GM04503 (cell line): ENCODE data around the gene CDC14C.
"Not testable (repeated sequence)": the region's sequence is repeated elsewhere in the genome, so short reads cannot be mapped to it uniquely, and the experiment has no call there.

Experiments used
- DNase-seq: peaks from one replicate; pipeline ENCODE4 v3.0.0-alpha.2; 2012; ENCODE audit warnings: low read depth

The CDC14C gene

DNA sequence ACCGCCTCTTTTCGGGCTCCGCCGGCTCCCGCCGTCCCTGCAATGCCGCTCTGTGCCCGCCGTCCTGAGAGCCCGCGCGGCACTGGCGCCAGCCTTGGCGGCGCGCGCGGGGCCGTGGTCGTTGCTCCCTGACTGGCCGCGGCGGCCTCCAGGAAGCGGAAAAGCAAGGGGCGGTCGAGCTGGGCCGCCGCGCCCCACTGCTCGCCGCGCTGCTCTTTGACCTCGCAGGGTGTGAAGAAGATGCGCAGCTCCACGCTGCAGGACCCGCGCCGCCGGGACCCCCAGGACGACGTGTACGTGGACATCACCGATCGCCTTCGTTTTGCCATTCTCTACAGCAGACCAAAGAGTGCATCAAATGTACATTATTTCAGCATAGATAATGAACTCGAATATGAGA lies at the start of gene CDC14C:
CDC14C (plus strand) TSS at position 115 of the 400 bp plus-strand sequence; CDS start at position 241, 126 bp downstream.
- DNase-seq, result no peak

DNA sequence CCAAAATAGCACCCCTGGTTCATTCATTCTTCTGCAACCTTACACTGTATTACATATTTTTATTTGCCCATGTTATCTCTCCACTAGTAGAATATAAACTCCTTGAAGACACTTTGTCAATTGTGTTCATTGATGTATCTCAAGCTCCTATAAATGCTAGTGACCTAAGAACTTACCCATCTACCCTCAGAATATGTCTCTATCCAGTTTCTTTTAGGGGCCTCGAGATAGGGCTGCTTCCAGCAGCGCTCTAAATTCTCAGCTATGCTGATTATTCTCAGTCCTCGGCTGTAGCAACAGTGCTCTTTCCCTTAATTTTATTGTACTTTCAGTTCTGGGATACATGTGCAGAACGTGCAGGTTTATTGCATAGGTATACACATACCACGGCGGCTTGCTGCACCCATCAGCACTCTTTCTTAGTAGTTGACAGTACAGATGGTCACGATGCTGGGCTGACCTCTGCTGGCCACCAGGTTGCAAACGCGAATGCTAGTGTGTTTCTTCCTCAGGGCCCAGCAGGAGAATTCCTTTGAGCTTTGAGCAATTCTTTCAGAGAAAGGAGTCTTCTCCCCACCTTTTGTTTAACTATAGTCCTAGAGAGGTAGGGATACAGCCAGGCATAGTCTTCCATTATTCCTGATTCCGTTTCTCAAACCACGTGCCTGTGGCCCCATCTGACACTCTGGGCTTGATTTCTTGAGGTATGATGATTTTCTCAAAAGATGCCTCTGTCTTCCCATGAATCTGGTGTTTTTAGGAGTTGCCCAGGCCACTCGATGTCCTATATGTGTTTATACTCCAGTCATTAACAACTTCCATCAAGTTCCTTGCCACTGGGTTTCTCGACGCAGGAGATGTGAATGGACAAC lies 49.1 kb upstream of the CDC14C start:
- no peak for DNase-seq

DNA sequence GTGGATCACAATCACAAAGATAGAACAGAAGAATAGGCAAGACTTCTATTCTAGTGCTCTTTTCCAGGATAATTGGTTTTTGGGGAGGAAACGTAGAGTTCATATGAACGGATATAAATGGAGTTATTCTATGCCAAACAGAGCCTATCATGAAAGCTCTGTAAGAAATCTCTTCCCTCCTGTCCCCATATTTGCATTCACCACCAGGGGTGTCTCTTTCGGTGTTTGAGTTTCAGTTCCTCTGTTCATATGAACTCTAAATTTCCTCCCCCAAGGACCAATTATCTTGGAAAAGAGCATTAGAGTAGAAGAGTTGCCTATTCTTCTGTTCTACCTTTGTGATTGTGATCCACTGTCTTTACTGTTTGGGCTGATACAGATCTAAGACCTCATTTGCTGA lies 48.3 kb upstream of the CDC14C start:
- DNase-seq, result no peak

GRCh38 chr7:48880851-48881250 lies 43.5 kb upstream of the CDC14C start:
- DNase-seq, result no peak

DNA sequence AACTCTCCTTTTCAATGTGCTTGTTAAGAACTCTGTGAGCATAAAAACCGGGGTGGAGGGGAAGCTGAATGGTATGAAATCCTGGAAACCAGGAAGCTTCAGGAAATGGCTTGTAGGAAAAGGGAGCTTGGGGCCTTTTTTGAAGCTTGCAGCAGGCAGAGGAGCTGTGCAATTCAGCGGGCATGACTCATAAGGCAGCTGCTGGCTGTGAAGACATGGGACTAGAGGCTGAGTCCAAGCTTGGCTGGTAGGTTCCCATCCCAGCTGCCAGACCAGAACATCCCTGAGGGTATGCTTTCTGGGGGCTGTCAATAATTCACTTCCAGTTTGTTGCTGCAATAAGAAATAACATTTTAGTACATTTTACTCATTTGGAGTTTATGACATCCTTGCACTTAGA lies 36.8 kb upstream of the CDC14C start:
- no peak for DNase-seq

- no peak for DNase-seq
Measured at GRCh38 chr7:48894574-48894973, 29.8 kb upstream of the CDC14C start.

DNA sequence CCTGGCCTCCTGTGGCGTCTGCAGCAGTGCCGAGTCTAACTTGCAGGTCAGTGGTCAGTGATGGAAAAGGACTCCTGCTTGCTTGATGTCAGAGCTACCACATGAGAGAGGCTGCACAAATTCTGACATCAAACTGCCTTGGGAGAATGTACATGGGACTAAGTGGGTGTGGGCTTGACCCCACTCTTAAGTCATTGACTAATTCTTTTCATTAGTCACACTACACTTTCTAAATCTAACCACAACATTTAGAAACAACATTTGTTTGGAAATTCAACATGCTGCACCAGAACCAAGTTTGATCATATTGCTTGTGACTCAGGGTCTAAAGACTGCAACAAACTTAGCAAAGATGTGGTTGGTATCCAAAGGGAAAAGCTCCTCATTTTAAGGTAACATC lies 24.4 kb upstream of the CDC14C start:
- DNase-seq, result no peak

DNA sequence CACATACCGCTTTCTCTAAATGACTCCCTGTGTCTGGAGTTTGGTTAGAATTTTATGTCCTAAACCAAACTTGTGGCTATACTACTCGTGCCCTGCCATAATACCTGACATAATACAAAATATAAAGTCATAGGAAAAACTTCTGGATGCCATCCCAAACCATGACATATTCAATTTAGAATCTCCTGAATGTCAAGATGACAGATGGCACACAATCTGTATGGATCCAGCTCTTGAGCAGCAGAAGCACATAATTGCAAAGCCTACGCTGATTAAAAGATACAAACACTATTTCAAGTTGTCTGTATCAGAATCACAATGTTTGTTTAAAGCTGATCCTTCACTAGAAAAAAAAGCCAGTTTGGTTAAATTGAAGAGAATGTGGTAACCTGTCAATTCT lies 22.4 kb upstream of the CDC14C start:
- DNase-seq, result no peak

- no peak for DNase-seq
Measured at GRCh38 chr7:48904975-48905374, 19.4 kb upstream of the CDC14C start.

- not testable (repeated sequence) for DNase-seq
Measured at GRCh38 chr7:48905686-48906085, 18.7 kb upstream of the CDC14C start.

DNA sequence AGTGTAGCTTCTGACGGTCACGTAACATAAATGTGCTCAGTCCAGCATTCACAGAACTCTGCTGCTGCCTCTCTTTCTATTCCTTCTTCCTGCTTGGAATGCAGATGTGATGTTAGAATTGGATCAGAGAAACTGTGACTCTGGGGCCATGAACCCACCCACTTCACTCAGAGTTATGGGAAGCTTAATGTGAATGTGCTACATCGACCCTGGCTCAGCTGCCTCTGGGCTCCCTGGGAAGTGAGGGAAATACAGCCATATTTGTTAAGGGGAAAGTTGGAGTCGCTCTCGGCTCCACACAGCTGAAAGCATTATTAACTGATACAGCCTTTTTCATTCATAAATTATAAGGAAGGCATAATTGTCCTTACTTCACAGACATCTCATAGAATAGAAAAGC lies 14.5 kb upstream of the CDC14C start:
- DNase-seq, result not testable (repeated sequence)

GRCh38 chr7:48931481-48931880 lies 7.1 kb downstream of the CDC14C start:
- no peak for DNase-seq

DNA sequence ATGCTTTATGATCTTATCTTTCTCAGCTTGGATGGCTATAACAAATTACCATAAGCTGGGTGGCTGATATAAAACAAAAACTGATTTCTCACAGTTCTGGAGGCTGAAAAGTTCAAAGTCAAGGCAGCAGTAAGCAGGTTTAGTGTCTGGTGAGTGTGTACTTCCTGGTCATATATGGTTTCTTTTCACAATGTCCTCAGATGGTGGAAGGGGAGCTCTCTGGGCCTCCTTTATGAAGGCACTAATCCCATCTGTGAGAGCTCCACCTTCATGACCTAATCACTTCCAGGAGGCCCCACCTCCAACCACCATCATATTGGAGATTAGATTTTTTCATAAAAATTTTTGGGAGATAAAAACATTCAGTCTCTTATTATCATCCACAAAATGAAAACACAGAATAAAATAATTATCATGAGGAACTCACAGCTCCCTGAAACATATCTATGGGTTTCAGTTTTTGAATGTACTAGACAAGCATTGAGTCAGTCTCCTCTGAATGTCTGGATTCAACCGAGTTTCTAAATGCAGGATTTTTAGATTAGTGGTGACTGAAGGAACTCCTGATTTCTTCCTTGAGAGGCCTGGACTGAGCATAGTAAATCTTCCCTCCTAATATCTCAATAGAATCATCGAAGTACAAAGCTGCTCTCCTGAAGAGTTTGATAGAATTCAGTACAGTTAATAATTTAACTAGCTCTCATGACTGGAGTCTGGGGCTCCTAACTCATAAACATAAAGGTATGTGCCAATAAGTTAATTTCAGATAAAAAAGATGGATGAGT lies 8.0 kb downstream of the CDC14C start:
- no peak for DNase-seq

GRCh38 chr7:48933549-48934085 lies 9.3 kb downstream of the CDC14C start:
- DNase-seq, result no peak

- no peak for DNase-seq
Measured at GRCh38 chr7:48938539-48939295, 14.4 kb downstream of the CDC14C start.

- DNase-seq, result no peak
Measured at GRCh38 chr7:48943279-48943990, 19.1 kb downstream of the CDC14C start.

DNA sequence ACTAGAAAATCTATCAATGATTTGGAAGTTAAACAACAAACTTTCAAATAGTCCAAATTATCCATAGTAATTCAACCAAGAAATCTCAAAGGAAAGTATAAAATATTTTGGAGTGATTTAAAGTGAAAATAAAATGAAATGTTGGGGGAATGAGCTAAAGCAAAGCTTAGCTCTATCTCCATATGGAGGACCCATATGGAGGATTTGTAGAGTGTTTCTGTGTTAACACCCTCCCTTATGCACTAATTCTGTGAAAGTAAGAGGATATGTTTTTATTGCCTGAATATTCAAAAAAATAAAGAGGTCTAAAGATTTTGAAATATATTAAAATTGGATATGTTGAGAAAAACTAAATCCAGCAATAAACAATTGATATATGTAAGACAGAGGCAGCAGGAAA lies 31.6 kb downstream of the CDC14C start:
- no peak for DNase-seq

DNA sequence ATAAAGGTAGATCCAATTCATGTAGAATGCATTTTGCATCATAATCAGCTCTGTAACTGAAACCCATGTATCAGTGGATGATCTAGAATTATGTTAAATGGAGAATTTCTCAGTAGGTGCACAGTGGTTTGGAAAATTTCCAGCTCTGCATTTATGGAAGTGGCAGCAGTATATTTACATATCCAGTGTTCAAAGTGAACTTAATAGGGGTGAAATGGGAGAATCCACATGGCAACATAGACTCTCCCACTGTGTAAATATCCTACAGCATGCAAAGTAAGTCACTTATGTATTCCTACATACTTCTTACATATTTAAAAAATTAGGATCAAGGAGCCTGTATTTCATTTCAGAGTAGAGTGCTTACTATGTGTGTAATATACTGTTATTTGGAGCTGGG lies 35.3 kb downstream of the CDC14C start:
- DNase-seq, result no peak

GRCh38 chr7:48962821-48963505 lies 38.6 kb downstream of the CDC14C start:
- DNase-seq, result no peak

- DNase-seq, result no peak
Measured at GRCh38 chr7:48964074-48964473, 39.7 kb downstream of the CDC14C start.

DNA sequence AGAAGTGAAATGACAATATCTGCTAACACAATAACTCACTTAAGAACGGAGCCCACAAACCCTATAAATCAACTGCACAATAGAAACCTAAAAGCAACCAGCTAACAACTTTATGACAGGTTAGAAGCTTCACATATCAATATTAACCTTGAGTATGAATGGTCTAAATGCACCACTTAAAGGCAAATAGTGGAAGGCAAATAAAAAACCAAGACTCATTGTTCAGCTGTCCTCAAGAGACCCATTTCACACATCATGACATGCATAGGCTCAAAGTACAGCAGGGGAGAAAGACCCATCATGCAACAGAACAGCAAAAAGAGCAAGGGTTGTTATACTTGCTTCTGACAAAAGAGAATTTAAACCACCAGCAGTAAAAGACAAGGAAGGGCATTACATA lies 46.8 kb downstream of the CDC14C start:
- DNase-seq, result no peak
